ENCODE results near the gene BRINP3. TPM values are rescaled to one million over a fixed set of nuclear protein-coding genes. Genes with fewer than 3 reads are reported as not detected.

The BRINP3 gene
- polyA plus RNA-seq, 3 donors: 4.1 to 7.9 (median 5.3) TPM

DNA sequence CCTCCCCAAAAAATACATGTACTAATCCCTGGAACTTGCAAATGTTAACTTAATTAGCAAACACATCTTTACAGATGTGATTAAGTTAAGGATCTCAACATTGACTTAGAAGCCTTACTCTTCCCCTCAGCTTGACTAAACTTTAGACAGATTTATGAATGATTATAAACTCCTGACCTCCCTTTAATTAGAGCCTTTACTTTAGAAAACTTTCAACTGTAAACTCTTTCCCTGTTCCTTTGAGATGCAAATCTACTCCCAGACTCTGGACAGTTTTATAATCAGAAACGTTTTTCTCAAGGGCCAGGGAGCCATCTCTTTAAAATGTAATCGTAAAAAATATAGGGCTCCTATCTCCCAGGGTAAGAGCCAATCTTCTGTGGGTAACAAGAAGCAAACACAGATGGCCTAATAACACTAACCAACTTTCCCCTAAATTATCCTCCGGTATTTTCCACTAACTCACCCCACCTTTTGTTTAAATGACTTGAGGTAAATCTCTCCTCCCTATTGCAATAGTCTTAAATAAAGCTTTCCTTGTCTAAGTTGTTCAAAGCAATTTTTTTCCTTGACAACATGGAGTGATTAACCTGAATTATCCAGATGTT, 284.1 kb downstream of the BRINP3 start:
- DNase-seq (ENCODE audit: low read depth in 3 of 3, low spot score in 2 of 3): no peak

DNA sequence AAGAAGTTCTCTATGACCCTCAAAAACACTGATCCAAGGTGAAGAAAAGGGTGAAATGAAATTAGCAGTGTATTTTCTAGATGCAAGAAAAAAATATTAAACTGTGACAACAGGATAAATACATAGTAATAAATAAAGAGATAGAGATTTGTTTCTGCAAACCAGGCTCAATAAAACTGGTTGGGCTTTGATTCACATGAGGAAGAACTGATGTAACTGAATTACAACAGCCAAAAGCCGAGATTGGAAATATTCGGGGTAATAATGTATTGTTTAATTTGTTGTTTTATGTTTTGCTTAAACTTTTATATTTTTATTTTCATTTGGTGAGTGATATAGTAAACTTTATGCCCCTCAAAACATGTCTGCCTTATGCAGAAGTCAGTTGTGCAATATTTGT, 285.0 kb downstream of the BRINP3 start:
- no peak for DNase-seq (ENCODE audit: low read depth in 3 of 3, low spot score in 2 of 3)

DNA sequence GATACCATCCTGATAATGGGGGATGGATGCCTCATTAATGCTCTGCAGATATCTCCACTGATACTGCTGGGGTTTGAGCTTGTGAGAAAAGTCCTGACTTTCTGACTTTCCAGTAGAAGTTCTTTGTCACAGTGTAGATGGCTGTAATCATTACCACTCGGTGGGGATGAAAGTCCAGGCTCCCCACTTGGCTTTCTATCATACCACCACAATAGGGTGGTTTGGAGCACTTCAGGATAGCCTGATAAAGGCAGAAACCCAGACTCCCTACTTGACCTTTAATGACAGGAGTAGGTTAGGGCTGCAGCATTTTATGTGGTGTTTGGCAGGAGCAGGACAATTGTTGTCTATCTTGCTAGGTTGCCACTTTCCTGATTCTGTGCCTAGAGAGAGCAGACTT, 294.1 kb downstream of the BRINP3 start:
- DNase-seq (ENCODE audit: low read depth in 3 of 3, low spot score in 2 of 3): no peak

DNA sequence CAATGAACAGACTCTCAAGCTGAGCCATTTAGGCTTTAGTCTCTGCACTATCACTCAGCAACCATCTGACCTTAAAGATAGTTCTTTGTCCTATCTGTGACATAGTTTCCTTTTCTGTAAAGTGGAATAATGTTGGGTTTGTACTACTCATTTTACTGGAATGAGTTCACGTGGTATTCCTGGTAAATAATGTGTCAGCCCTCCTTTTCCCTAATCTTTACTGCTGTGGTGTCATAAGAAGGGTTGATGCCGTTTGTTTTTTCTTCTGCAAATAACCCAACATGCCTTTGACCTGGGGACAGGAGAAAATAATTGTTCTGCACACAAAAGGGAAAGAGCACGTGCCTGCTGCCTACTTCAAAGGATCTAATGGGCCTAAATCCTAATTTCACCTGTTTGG, 297.8 kb downstream of the BRINP3 start:
- DNase-seq (ENCODE audit: low read depth in 3 of 3, low spot score in 2 of 3): no peak

DNA sequence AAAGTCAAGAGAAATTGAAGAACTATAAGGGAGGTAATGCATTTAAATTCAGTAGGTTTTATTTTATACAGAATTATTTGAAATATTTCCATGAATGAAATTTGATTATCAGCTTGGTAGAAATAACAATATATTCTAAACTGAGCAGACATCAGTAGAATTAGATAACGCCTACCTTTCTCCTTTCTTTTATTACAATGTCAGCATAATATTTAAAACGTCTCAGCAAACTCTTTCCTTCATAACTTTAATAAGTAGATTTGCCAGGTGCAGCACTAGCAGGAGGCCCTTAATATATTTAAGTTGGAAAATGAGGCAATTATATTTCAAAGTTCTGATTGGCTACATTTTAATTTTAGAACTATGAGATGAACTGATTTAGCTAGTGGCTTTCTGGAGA, 298.8 kb downstream of the BRINP3 start:
- no peak for DNase-seq (ENCODE audit: low read depth in 3 of 3, low spot score in 2 of 3)

DNA sequence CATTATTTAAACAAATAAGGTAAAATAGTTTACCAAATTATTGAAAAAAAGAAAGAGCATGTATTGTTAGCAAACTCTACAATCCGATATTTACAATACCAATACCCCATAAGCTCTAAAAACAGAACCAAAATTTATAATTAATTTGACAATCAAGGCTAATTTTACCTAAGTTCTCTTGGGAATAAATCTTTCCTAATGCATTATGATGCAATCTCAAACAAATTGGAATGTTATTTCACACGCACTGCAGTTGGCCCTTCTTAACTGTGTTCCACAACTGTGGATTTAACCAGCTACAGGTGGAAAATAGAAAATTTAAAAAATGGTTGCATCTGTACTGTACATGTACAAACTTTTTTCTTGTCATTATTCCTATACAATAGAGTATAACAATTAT, 300.1 kb downstream of the BRINP3 start:
- no peak for DNase-seq (ENCODE audit: low read depth in 3 of 3, low spot score in 2 of 3)

DNA sequence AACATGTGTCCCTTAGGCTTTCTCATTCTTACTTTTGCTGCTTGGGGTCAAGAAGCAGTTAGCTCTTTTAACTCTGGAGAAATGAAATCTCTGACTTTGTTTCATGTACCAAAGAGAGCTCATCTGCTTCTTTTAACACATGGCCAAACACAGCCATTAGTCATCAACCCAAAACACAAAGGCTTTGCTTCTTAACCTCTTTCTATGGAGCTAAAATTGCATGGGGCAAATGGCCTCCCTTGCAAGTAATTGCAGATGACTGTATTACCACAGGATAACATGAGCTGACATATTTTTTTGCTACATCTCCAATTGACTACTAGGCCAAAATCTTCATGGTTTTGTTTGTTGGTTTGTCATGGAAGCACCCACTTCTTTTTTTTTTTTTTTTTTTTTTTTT, 300.9 kb downstream of the BRINP3 start:
- no peak for DNase-seq (ENCODE audit: low read depth in 3 of 3, low spot score in 2 of 3)

DNA sequence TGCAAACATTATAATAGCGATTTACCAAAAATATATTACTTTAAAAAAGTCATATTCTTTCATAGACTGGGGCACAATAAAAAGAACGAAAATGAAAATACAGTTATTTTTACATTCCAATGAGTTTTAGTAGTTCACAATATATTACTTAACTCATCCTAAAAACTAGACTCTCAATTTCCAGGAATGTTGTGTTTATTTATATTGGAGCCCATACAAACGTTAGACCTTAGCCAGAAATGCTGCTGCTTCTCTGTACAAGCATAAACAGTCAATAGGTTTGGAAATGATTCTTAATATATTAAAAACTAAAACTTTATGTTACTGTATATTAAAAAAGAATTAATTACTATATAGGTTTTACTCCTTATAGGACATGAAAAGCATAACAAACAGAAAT, 302.3 kb downstream of the BRINP3 start:
- DNase-seq (ENCODE audit: low read depth in 3 of 3, low spot score in 2 of 3): no peak

DNA sequence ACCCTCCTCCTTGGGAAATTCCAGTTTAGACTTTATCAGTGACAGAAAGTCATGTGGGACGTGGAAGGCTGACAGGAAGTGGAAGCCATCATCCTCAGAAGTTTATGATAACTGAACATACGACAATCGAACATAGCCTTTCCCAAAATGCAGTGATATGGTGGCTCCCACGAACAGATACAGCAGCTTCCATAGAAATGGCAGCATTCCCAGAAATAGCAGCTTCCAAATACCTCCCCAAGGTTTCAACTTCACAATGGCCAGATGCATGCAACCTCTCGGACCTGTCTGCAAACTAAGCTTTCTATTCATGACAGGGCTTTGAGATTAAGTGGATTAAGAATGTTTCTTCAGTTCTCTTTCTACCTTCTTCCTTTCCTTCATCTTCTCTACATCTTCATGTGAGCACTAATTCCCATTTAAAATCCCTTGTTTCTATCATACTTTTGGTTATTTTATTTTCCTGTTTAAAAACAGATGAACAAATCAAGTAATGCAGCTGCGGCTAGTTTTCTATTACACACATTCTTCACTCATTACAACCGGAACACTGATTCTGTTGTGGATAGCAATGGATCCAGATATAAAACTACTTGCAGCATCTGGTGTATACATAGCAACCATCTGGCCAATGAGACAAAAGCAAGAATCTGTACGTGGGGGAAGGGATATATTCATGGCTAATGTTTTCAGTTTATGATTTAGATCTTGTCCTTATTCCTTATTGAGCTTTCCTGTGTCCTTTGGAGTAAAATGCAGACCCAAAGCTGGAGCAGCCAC, 304.8 kb downstream of the BRINP3 start:
- DNase-seq (ENCODE audit: low read depth in 3 of 3, low spot score in 2 of 3): no peak

DNA sequence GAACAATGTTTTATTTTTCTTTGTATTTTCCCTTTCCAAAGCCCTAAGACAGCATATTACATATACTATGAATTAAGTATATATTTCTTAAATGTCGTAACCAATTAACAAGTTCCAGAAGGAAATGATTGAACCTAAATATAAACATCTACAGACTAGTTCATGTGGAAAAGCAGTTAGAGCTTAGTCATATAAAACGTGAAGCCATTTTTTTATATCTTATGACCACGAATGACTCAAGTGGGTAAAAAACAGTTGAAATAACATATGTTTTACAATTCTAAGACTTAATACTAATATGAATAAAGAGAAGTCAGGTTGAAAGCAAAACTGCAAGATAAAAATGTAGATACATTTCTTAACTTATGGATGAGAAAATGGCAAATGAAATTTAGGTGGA, 307.3 kb downstream of the BRINP3 start:
- no peak for DNase-seq (ENCODE audit: low read depth in 3 of 3, low spot score in 2 of 3)

DNA sequence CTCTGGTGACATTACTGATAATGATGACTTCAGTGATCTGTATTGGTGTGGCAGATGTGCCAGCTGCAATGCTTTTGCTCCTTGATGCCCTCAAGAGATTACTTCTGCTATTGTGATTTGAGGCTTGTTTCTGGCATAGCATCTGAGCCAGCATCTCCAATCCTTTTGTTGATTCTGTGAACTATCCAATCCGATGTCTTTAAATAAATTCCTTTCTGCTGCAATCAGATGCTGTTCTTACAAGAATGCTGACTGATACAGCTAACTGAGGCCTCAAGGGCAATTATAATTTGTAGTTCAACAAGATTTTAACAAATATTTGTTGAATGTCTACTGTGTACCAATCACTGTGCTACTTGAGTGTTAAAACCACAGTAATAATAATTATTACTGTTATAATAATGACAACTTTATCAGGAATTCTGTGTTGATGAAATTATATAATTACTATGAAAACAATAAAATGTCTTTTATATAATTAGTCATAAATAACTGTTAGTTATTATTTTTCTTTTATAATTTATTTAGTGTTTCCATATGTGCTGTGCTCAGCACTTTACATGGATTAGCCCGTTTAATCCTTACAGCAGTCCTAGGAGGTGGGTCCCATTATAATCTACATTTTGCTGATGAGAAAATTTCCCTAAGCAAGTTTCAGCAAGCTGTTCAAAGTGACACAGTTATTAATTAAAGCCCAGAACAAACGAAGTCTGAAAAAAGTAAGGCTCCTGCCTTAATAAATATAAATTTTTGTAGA, 308.2 kb downstream of the BRINP3 start:
- DNase-seq (ENCODE audit: low read depth in 3 of 3, low spot score in 2 of 3): no peak

DNA sequence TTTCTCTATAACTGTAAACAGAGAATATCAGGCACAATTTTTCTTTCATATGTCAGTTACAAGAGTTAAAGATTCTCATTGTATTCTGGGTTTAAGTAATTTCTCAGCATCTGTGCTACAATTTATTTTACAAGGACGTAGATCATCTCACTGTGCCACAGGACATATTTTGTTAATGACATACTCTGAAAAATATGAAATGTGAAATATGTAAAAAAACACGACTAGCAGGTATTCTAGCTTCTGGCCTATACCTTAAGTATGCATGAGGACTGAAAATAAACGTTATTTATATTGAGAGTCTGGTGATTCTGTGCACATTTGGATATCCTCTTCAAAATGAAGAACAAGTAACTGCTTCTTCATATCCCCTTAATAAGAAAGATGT, 308.8 kb downstream of the BRINP3 start:
- no peak for DNase-seq (ENCODE audit: low read depth in 3 of 3, low spot score in 2 of 3)

DNA sequence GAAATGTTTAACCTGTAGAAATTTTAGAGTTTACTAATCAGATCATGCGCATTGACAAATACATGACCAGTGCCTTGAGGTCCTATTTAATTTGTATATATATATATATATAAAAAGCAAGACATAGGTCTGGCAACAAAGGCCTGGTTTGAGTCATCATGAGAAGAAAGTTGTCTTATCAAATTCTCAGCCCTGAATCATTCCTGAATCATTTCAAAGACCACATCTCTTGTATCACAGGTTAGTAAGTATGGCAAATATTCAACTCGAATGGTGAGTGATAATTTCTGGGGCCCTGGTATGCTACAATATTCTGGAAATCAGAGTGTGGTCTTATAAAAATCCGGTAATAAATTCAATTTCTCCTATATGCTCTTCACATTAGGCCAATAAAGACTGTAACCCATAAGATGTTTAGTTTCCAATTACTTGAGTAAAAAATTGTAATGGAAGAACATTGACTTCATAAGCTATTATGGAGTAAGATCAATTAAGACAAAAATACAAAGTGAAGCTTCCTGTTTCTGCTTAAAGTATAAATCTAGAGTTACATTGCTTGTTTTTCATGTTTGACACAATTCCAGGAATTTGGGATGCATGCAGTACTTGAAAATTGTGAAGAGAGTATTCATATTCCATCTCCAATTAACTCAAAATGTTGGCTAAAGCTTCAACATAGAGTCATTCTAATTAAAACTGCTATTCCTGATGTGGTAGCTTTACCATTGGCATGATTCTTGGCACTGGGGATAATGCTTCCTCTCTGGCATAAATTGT, 309.4 kb downstream of the BRINP3 start:
- no peak for DNase-seq (ENCODE audit: low read depth in 3 of 3, low spot score in 2 of 3)

DNA sequence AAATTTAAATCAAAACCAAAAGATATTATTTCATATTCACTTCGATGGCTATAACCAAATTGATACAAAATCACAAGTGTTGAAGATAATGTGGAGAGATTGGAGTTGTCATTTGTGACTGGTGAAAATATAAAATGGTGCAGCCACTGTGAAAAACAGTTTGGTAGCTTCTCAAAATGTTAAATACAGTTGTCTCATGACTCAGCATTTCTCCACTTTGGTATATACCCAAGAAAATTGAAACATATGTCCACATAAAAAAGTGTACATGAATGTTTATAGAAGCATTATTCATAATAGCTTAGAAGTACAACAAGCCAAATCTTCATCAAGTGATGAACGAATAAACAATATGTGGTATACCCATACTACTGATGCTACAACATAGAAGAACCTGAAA, 318.5 kb downstream of the BRINP3 start:
- DNase-seq (ENCODE audit: low read depth in 3 of 3, low spot score in 2 of 3): no peak

DNA sequence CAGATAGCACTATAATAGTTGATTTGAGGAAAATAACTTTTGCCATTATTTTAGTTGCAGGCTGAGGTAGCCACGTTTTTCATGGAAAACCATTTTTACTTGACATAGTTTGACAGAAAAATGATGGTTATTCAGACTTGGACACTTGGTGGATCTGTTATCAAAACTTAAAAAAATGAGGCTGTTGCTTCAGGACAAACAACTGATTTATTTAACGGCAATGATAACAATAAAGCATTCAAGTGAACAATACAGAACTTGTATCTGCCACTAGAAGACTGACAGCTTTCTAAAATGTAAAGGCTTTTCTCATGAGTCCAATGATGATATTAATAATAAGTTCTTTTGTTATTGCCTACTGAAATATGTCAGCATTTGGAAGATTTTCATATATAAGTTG, 322.9 kb downstream of the BRINP3 start:
- DNase-seq (ENCODE audit: low read depth in 3 of 3, low spot score in 2 of 3): no peak

DNA sequence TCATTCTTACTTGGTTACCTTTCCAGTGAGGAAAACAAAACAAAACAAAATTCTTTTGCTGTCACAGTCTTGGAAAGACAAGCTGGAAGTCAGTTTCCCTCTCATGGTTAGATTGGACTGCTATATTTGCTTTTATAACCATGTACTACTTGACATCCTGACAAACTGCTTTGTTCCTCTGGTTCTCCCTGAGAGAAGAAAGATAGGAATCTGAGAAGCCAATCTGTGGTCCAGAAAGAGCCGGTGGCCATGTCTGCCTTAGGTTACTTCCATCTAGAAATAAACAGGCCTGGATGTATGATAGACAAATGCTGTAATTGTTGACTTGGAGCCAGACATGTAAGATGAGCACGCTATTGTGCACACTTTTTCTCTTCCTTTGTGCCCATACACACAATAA, 330.0 kb downstream of the BRINP3 start:
- DNase-seq (ENCODE audit: low read depth in 3 of 3, low spot score in 2 of 3): no peak

DNA sequence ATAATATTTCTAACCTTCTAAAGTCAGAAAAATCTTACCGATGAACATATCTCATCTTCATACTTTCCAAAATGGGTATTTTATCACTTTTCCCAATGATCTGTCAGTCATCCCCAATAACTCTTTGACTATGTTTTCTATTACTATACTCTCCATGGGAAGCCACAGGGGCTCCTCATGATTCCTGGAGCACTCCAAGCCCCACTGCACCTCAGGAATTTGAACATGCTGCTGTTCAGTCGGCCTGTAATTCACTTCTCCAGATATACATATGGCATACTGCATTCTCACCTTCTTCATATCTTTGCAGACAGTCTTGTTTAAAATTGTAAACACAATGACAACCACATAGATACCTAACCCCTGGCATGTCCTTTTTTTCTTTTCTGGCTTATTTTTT, 333.0 kb downstream of the BRINP3 start:
- no peak for DNase-seq (ENCODE audit: low read depth in 3 of 3, low spot score in 2 of 3)

DNA sequence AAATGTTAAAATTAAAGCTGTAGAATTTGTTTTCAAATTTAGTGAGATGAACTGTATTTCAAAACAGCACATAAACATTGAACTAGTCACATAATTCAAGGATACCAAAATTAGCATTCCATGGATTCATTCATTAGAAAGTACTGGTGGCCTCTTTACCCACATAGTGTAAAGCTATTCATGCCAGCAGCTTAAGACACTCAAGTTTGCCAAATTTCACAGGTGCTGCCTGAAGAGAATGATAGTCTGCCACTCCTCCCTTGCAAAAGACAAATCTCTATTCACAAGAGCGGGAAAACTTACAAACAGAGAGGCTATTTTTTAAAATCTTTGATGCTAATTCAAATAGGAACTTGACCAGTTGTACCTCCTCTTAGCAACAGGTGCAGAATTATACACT, 337.0 kb downstream of the BRINP3 start:
- no peak for DNase-seq (ENCODE audit: low read depth in 3 of 3, low spot score in 2 of 3)

DNA sequence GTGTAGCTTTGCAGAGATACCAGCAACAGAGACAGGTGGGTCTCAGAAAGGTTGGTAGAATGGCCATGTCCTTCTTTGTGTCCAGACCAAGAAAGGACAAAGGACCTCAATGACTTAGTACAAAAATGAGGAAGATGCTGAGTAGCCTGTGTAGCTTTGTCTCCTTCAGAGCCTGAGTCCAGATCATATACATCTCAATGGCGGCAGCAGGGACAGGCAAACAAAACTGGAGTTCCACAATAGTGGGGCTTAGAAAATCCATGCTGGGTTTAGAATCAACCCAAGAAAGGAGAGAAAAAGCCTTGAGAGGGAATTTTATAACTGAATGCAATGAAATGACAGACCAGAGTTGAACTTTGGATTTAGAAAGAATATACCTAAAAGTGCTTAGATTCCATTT, 339.0 kb downstream of the BRINP3 start:
- no peak for DNase-seq (ENCODE audit: low read depth in 3 of 3, low spot score in 2 of 3)

DNA sequence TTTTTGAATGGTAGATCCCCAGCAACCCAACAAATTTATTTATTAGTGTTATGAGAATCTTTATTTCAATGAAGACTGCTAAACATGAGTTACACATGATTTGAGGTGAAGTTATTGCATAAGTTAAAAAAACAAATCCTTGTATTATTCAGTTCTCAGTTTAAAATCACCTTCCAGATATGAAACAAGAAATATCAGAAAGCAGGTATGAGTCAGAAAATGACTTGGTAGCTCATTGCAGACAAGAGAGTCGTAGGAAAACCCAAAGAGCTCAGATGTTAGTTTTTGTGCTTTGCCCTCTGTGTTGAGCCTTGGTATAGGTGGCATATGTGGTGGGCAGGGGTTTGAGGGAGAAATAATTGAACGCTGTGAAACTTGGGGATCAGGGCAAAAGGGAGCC, 339.4 kb downstream of the BRINP3 start:
- DNase-seq (ENCODE audit: low read depth in 3 of 3, low spot score in 2 of 3): no peak

DNA sequence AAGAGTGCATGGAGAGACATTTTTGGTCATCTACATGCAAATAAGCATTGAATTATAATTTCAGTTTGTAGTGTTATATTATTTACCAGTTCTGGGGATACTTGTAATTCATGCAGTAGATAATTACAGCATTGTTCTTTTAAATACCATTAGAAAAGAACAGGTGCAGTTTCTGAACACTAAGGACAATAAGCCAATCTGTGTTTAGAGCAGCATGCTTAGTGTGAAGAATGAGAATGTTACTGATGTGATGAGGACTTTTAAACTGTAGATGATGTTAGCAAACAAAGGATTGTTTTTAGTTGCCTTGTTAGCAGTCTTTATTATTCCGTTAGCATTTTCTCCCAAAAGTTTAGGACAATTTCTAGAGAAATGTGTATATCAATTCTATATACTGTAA, 348.3 kb downstream of the BRINP3 start:
- DNase-seq (ENCODE audit: low read depth in 3 of 3, low spot score in 2 of 3): no peak

Data from right renal cortex interstitium (tissue), 3 donors.